ENCODE data around the gene VSNL1. TPM values are rescaled to one million over a fixed set of nuclear protein-coding genes. Genes with fewer than 3 reads are reported as not detected.

VSNL1 gene
- total and polyA plus RNA-seq, 11 donors: 2.6 to 26.3 (median 19.3) TPM

DNA sequence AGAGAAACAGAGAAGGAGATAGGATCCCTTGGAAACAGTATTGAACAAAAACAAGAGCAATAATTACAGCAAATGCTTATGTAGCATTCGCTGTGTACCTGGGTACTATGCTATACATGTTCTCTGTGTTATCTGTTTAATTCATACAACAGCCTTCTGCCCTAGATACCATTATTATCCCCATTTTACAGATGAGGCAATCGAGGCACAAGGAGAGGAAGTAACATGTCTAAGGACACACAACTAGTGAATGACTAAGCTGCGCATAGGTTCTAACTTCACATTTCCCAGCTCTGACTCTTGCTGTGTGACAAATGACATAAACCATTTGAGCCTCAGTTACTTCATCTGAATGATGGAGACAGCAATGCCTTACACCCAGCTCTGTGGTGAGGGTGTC lies 70.5 kb downstream of the VSNL1 start:
- ATAC-seq: no peak
- peaks cover 0 to 31% (median 14%) of the 10 kb centered on the region in 12 donors for H3K4me1 ChIP-seq
- intact Hi-C loops (cut with DNase I): loop anchor here in 1 of 10 donors (2.0 kb wide), 1 partner anchor 72 kb away; no protein-coding TSS in a partner anchor
- 84 to 93% (median 88%) methylated on average over 3 of the region's 3 CpGs for WGBS, 4 donors
- no peak overlapping the region for H3K4me3 ChIP-seq
- peak overlapping the region in 9 of 12 donors; percentile 12 to 77 (median 66) for H3K27ac ChIP-seq
- DNase-seq: no peak
- H3K27me3 ChIP-seq: no peaks in the 10 kb centered on the region
- no peak for TF ChIP-seq POLR2A (IDR thresholded peaks at IDR 0.05)
- TF ChIP-seq, protein P1, sequence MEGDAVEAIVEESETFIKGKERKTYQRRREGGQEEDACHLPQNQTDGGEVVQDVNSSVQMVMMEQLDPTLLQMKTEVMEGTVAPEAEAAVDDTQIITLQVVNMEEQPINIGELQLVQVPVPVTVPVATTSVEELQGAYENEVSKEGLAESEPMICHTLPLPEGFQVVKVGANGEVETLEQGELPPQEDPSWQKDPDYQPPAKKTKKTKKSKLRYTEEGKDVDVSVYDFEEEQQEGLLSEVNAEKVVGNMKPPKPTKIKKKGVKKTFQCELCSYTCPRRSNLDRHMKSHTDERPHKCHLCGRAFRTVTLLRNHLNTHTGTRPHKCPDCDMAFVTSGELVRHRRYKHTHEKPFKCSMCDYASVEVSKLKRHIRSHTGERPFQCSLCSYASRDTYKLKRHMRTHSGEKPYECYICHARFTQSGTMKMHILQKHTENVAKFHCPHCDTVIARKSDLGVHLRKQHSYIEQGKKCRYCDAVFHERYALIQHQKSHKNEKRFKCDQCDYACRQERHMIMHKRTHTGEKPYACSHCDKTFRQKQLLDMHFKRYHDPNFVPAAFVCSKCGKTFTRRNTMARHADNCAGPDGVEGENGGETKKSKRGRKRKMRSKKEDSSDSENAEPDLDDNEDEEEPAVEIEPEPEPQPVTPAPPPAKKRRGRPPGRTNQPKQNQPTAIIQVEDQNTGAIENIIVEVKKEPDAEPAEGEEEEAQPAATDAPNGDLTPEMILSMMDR (IDR thresholded peaks at IDR 0.05): no peak
- H3K36me3 ChIP-seq: no peaks in the 10 kb centered on the region
- H3K9me3 ChIP-seq: no peaks in the 10 kb centered on the region

DNA sequence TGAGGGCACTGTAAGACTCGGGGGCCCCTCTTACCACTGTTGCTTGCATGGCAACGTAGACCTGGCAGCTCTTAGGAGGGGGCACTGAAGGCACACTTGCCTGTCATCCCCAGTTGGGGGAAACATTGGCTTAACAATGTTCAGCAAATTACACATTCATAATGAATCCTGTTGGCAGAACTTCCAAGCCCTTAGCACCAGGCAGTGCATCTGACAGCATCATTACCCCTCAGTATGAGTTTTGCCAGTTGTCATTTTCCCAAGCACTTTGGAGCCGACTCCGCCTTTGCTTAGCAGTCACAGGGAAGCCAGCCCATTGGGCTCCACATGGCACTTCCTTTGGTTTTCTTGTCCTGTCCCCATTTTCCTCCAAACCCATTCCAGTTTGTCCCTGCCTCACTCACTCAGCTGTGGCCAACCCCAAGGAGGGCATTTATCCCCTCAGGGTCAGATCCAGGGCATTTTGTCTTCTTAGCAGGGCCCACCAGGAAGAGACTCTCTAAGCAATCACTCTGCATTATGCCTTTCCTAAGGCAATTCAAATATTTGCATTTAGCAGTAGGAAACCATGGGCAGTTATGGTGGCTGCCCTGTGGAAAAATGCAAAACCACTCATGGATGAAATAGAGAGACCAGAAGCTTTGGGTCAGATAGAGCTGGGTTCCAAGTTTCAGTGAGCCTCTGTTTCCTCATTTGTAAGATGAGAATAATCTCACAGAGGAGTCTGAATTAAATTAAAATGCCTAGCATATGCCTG lies 73.9 kb downstream of the VSNL1 start:
- WGBS, 4 donors: 78 to 88% (median 86%) methylated on average over 2 to 4 of the region's 4 CpGs
- no peak for ATAC-seq
- no peak overlapping the region for H3K27ac ChIP-seq
- no peak for DNase-seq
- no peak for TF ChIP-seq POLR2A (IDR thresholded peaks at IDR 0.05)
- TF ChIP-seq, protein P1 (IDR thresholded peaks at IDR 0.05): no peak
- H3K4me1 ChIP-seq: peaks cover 0 to 21% (median 9%) of the 10 kb centered on the region in 12 donors
- no peaks in the 10 kb centered on the region for H3K9me3 ChIP-seq
- H3K27me3 ChIP-seq: no peaks in the 10 kb centered on the region
- H3K4me3 ChIP-seq: no peak overlapping the region
- intact Hi-C loops (cut with DNase I): no loop called here
- no peaks in the 10 kb centered on the region for H3K36me3 ChIP-seq

DNA sequence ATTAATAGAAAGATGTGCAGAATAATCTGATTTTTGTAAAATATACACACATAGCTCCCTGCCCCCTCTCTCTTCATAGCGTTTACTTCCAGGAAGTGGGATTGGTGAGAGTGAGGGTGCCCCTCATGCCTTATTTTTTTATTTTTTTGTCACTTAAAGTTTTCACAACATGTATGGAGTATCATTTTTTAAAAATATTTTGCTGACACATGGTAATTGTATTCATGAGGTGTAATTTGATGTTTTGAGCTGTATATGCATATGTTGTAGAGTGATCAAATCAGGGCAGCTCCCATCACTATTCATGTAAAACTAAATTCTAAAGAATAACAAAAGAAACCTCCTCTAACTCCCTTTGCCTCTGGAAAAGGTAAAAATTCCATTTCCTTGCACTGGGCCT lies 74.7 kb downstream of the VSNL1 start:
- Histone ChIP-seq H3K27ac (no peak overlapping the region), H3K4me3 (no peak overlapping the region), H3K36me3 (no peaks in the 10 kb centered on the region), H3K4me1 (peaks cover 0 to 17% (median 6%) of the 10 kb centered on the region in 12 donors), H3K9me3 (no peaks in the 10 kb centered on the region), H3K27me3 (no peaks in the 10 kb centered on the region)
- DNase-seq (no peak), ATAC-seq (no peak)
- no peak for TF ChIP-seq POLR2A (IDR thresholded peaks at IDR 0.05)
- TF ChIP-seq, protein P1 (IDR thresholded peaks at IDR 0.05): no peak
- intact Hi-C loops (cut with DNase I): no loop called here
- WGBS, 4 donors: 65 to 80% (median 70%) methylated on average over 1 of the region's 1 CpG

DNA sequence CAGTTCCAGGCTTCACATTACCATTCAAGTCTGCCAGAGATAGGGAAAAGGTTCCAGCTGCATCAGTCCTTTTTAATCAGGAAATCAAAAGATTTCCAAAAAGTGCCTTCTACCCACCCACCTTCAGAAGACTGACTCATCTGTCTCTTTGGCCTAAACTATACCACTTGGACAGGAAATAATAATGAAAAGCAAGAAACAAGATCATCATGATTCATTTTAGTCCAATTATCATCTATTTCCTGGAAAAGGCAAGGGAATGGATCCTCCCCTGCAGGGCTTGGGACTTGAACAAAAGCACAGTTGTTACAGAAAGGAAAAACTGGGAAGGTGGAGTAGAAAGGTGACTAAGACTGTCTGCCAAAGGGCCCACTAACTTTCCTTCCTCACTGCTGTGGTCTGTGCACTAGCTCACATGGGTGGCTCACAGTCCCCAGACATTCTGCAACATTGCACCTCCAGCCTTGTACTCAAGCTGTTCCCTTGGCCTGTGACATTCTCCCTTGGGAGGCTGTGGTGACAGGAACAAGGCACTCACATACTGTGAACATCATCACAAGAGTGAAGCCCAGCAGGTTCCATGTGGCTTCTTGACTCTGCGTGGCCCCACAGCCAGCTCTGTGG lies 75.3 kb downstream of the VSNL1 start:
- H3K36me3 ChIP-seq: no peaks in the 10 kb centered on the region
- no peak overlapping the region for H3K4me3 ChIP-seq
- TF ChIP-seq, protein P1 (IDR thresholded peaks at IDR 0.05): no peak
- TF ChIP-seq POLR2A (IDR thresholded peaks at IDR 0.05): no peak
- WGBS, 4 donors: 89 to 100% (median 98%) methylated on average over 1 of the region's 1 CpG
- H3K27ac ChIP-seq: no peak overlapping the region
- peaks cover 0 to 19% (median 8%) of the 10 kb centered on the region in 12 donors for H3K4me1 ChIP-seq
- DNase-seq (no peak), ATAC-seq (peak in 1 of 4 donors; percentile 21)
- no peaks in the 10 kb centered on the region for H3K9me3 ChIP-seq
- intact Hi-C loops (cut with DNase I): no loop called here
- no peaks in the 10 kb centered on the region for H3K27me3 ChIP-seq
